GM12875 (cell line): ENCODE measurements around the gene DHTKD1.

Experiments used
- H3K4me3 ChIP-seq: one replicate; pipeline ENCODE4 v1.5.1; 2011; ENCODE audit warnings: low read depth, low read length, control low read depth
- TF ChIP-seq, protein P1 (sequence below): IDR thresholded peaks from 2 replicates; pipeline ENCODE4 v1.5.1; 2011; ENCODE audit warnings: low read depth, mild to moderate bottlenecking, control low read depth, inconsistent platforms, low read length, moderate library complexity, borderline replicate concordance; ENCODE audit not compliant: insufficient read depth

The DHTKD1 gene

DNA sequence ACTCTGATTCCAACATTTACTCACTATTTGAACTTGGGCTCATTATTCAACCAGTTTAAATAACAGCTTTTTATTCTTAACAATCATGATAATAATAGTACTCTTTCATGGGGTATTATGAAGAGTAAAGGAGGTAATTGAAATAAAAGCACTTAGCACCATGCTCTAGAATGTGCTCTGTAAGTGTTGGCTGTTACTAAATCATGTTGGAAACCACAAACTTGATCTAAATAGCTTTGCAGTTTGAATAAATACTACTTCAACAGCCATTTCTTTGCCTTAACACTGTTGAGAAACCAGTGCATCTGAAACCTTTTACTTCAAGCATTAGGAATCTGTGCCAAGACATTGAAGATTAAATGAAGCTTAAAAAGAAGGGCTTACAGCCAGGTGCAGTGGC lies 18.2 kb upstream of the DHTKD1 start:
- TF ChIP-seq, protein P1, sequence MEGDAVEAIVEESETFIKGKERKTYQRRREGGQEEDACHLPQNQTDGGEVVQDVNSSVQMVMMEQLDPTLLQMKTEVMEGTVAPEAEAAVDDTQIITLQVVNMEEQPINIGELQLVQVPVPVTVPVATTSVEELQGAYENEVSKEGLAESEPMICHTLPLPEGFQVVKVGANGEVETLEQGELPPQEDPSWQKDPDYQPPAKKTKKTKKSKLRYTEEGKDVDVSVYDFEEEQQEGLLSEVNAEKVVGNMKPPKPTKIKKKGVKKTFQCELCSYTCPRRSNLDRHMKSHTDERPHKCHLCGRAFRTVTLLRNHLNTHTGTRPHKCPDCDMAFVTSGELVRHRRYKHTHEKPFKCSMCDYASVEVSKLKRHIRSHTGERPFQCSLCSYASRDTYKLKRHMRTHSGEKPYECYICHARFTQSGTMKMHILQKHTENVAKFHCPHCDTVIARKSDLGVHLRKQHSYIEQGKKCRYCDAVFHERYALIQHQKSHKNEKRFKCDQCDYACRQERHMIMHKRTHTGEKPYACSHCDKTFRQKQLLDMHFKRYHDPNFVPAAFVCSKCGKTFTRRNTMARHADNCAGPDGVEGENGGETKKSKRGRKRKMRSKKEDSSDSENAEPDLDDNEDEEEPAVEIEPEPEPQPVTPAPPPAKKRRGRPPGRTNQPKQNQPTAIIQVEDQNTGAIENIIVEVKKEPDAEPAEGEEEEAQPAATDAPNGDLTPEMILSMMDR, result no peak
- H3K4me3 ChIP-seq, result no peak overlapping the region

DNA sequence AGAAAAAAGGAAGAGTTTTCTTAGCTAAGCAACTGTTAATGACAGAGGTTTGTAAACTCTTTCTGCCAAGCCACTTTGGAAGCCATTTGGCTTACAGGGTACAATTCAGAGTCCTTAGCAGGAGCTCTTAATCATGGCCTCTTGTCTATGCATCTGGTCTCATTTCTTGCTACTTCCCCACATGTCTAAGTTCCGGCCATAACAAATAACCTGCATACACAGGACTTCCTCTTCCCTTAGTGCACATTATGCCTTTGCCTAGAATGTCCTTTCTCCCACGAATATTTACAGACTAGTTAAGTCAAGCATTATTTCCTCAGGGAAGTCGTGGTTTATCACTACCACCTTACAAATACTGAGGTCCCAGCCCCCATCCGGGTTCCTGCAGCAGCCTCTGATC lies 17.5 kb upstream of the DHTKD1 start:
- H3K4me3 ChIP-seq, result no peak overlapping the region
- TF ChIP-seq, protein P1, result no peak

DNA sequence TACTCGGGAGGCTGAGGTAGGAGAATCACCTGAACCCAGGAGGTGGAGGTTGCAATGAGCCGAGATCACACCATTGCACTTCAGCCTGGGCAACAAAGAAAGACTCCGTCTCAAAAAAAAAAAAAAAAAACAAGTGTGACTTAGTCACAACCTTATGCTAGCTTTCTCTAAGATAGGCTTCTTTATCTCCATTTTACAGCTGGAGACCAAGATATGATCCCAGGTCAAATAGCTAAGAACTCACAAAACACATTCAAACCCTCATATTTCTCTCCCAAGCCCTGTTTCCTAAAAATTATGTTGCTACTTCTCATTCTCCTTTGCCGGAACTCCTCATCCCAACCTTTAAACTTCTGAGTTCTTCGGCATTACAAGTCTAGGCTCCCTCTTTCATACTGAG lies 13.0 kb upstream of the DHTKD1 start:
- TF ChIP-seq, protein P1, result no peak
- no peak overlapping the region for H3K4me3 ChIP-seq

DNA sequence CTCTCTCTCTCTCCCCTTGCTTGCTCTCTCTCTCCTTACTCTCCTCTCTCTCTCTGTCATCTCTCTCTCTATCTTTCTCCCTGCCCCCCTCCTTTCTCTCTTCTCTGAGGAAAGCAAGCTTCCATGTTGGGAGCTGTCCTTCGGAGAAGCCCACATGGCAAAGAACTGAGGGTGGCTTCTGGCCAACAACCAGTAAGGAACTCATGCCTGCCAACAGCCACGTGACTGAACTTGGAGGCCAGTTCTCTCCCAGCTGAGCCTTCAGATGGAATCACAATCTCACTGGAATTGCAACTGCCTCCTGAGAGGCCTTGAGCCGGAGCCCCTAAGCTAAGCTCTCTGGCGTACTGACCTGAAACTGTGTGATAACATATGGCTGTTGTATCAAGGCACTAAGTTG lies 12.0 kb upstream of the DHTKD1 start:
- TF ChIP-seq, protein P1, result no peak
- H3K4me3 ChIP-seq, result no peak overlapping the region

DNA sequence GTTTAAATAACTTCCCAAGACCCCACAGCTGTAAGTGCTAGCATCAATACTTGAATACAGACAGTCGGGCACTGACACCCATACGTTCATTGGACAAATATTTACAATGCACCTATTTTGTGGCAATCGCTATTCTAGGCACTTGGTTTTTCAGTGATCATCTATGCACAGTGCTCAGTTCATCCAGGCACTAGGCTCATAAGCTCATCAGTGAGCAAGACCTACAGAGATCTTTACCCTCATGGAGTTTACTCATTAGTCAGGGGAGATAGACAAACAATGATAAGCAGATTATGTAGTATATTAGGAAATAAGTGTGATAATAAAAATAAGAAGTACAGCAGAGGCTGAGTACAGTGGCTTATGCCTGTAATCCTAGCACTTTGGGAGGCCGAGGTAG lies 7.6 kb upstream of the DHTKD1 start:
- no peak overlapping the region for H3K4me3 ChIP-seq
- TF ChIP-seq, protein P1, result no peak

DNA sequence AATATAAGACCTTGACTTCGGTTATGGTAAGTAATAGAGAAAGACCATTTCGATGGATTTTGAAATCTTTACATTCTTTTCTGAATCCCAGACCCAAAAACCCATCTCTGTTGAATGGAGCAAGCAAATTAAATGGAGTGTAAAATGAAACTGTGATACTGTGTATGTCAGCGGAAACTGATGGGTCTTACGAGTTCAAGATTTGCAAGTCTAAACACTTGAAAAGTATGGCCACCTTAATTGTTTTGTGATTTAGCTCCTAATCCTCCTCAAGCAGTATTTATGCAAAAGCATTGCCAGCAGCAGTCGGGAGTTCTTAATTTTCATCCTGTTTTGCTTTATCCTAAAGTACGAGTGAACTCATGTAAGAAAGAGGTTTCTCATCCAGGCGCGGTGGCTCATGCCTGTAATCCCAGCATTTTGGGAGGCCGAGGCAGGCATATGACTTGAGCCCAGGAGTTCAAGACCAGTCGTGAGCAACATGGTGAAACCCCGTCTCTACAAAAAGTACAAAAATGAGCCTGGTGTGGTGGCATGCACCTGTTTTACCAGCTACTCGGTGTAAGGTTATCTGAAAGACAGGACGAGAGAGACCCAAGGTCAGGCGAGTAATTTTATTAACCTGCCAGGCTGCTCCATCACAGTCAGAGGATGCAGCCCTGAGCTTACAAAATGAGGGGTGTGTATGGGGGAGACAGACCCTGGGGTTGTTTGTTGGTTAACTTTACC lies 5.8 kb upstream of the DHTKD1 start:
- H3K4me3 ChIP-seq, result no peak overlapping the region

DNA sequence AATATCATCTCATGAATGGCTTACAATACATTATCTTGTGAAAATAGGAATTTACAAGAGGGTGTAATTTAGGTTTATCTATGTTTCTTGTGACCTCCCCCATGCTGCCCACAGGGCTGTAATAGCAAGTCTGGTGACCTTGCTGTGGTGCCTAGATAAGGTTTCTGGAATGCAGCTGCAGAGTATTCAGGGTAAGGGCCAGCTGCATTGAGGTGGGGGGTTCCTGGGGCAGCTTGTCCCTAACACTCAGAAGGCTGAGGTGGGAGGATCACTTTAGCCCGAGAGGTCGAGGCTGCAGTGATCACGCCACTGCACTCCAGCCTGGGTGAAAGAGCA lies 5.3 kb upstream of the DHTKD1 start:
- H3K4me3 ChIP-seq, result no peak overlapping the region
- TF ChIP-seq, protein P1, result no peak

More for the DNA sequence above, 5.8 kb upstream of the DHTKD1 start:
- TF ChIP-seq, protein P1, result no peak
